Keratinocyte (primary cell): ENCODE results near the gene SMIM14.

ENCODE experiments used
- CTCF ChIP-seq, 3 experiments: IDR thresholded peaks in 1 of 3; conservative IDR thresholded peaks in 1 of 3; optimal IDR thresholded peaks in 1 of 3; 2 replicates in 2 of 3; 3 replicates in 1 of 3; pipeline versions ENCODE3 to v1.5.1; 2011; ENCODE audit warnings: low read length in 3 of 3, mild to moderate bottlenecking in 3 of 3, moderate library complexity in 2 of 3, control low read depth in 1 of 3, inconsistent platforms in 1 of 3; ENCODE audit not compliant: insufficient read depth in 2 of 3; ENCODE audit errors: extremely low read depth in 1 of 3
- EZH2 ChIP-seq: IDR thresholded peaks from one replicate; pipeline ENCODE4 v1.6.1; 2012; ENCODE audit warnings: inconsistent platforms, mild to moderate bottlenecking, low read length, moderate library complexity

- TF ChIP-seq CTCF (optimal IDR thresholded peaks at IDR 0.05 in 1 of 3, IDR thresholded peaks at IDR 0.05 in 1 of 3, conservative IDR thresholded peaks at IDR 0.05 in 1 of 3; ENCODE audit: extremely low read depth in 1 of 3, insufficient read depth in 2 of 3, low read length in 3 of 3) (no peak), EZH2 (no peak)
These were observed 120.2 kb downstream of the SMIM14 start for GRCh38 chr4:39518484-39518883.
